ENCODE measurements around the gene ZNF438.

DNA sequence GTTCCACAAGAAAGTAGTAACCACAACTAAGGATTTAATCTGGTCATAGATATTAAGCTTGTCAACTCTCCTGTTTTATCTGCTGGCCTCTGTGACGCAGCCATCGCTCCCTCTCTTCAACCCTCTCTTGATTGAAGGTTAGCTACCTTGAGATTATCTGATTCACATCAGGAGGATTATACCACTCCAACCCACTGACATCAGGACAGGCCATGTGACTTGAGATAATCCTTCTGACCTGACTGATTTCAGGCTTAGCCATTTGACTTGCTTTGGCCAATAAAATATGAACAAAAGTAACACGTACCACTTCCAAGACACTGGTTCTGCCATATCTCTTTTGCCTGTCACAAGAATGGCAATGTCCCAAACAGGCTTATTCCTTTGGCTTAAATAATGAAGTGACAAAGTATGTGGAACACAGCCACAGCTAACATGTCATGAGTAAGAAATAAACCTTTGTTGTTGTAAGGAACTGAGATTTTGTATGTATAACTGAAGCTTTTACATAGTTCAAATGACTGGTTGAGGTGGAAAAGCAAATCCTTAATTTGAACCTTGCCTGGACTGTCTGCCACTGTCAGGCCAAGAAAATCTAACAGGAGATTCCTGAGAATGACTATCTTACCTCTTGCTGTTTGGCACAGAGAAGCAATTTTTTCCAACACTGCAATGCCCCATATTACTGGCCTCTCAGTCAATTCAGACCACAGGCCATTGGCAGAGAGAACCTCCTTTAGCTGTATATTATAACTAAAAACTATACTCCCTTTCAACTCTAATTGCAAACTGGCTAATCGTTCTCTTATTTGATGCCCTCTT is 13.9 kb downstream of the ZNF438 start:
- no peak for TF ChIP-seq EZH2 (IDR thresholded peaks at IDR 0.05; ENCODE audit: borderline replicate concordance, low read depth, low read length, severe bottlenecking)
- no peak for TF ChIP-seq CTCF (IDR thresholded peaks at IDR 0.05; ENCODE audit: borderline replicate concordance, extremely low read depth, low read length, poor library complexity, severe bottlenecking)
